Esophagus muscularis mucosa (tissue), 4 donors: ENCODE measurements around the gene GRIK1. TPM values are rescaled to one million over a fixed set of nuclear protein-coding genes. Genes with fewer than 3 reads are reported as not detected.

Experiments used
- DNase-seq: peaks from one replicate; pipeline ENCODE4 v3.0.0-alpha.2; 2017; ENCODE audit errors: extremely low spot score
- H3K27ac ChIP-seq, 4 donors: fragments of 200-600 bp; sonication (generic); replicated peaks in 1 of 4; 1 replicate in 3 of 4; 2 replicates in 1 of 4; pipeline ENCODE4 v1.5.1; 2016 to 2019; ENCODE audit warnings: mild to moderate bottlenecking in 1 of 4
- H3K27me3 ChIP-seq, 4 donors: fragments of 200-600 bp; sonication (generic); one replicate each; pipeline versions ENCODE4 v1.5.1 to v1.6.0; 2016 to 2019
- H3K36me3 ChIP-seq, 4 donors: fragments of 200-600 bp; sonication (generic); one replicate each; pipeline ENCODE4 v1.5.1; 2016 to 2019
- H3K4me1 ChIP-seq, 4 donors: fragments of 200-600 bp; sonication (generic); one replicate each; pipeline ENCODE4 v1.5.1; 2016 to 2019
- H3K4me3 ChIP-seq, 4 donors: fragments of 200-600 bp; sonication (generic); 1 replicate in 2 of 4; 2 replicates in 2 of 4; pipeline ENCODE4 v1.5.1; 2016 to 2019; ENCODE audit warnings: mild to moderate bottlenecking in 4 of 4, moderate library complexity in 1 of 4
- H3K9me3 ChIP-seq, 4 donors: fragments of 200-600 bp; sonication (generic); 1 replicate in 3 of 4; 2 replicates in 1 of 4; pipeline ENCODE4 v1.5.1; 2016 to 2019
- EP300 ChIP-seq: sonication (generic); formaldehyde crosslinking; IDR thresholded peaks from one replicate; pipeline ENCODE4 v1.6.1; 2017; ENCODE audit warnings: antibody characterized with exemption
- POLR2A ChIP-seq: fragments of 450-650 bp; IDR thresholded peaks from one replicate; pipeline ENCODE4 v1.6.1; 2017; ENCODE audit warnings: antibody characterized with exemption, moderate library complexity, mild to moderate bottlenecking, low read depth
- POLR2AphosphoS5 ChIP-seq, 2 donors: sonication (generic); formaldehyde crosslinking; IDR thresholded peaks; one replicate each; pipeline ENCODE4 v1.6.1; 2017; ENCODE audit warnings: antibody characterized with exemption in 2 of 2
- WGBS: methylation state at CpG from one replicate; pipeline ENCODE4 v1.1.5; 2018; 5-methylcytosine and 5-hydroxymethylcytosine counted together
- intact Hi-C: fragments of 100-400 bp; cut with DNase I; formaldehyde crosslinking; loops from one replicate; pipeline ENCODE4 v1.15.1; 2023
- total RNA-seq, 4 donors: library from RNA; depleted of rRNA; stranded (reverse); fragments of >200 nt; gene quantifications; one replicate each; pipeline versions ENCODE4 v1.1.0 to v1.2.1, GENCODE V29; 2016
- TF ChIP-seq, protein P1 (sequence below), 3 experiments: fragments of 200-600 bp in 2 of 3; fragments of 450-650 bp in 1 of 3; sonication (generic) in 2 of 3; IDR thresholded peaks; one replicate each; pipeline ENCODE4 v1.5.1; 2017 to 2019; ENCODE audit warnings: antibody characterized with exemption in 3 of 3, mild to moderate bottlenecking in 2 of 3, moderate library complexity in 1 of 3

Gene GRIK1
- total RNA-seq, 4 donors from 2014 or later: 0.19 to 0.40 (median 0.33) TPM; not detected in 1

DNA sequence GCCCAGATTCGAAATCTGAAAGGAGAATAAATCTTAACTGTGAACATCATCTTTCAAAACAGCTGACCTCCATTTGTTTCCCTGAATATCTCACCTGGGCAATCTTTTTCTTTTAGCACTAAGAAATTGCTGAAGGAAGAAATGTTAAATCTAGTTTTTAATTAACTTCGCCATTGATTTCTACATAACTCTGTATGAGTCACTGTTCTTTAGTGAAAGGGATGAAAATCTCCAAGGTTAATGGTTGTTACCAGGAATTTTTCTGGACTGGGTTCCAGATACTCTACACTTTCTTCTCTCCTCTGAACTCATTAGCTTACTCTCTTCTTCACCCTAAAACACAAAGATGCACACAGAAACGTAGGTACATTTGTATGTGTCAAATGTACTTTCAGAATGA is 405.3 kb downstream of the GRIK1 start:
- no peak overlapping the region for H3K4me3 ChIP-seq
- H3K27ac ChIP-seq: no peak overlapping the region
- DNase-seq: no peak
- no peaks in the 10 kb centered on the region for H3K4me1 ChIP-seq
- no peaks in the 10 kb centered on the region for H3K9me3 ChIP-seq
- TF ChIP-seq, protein P1, sequence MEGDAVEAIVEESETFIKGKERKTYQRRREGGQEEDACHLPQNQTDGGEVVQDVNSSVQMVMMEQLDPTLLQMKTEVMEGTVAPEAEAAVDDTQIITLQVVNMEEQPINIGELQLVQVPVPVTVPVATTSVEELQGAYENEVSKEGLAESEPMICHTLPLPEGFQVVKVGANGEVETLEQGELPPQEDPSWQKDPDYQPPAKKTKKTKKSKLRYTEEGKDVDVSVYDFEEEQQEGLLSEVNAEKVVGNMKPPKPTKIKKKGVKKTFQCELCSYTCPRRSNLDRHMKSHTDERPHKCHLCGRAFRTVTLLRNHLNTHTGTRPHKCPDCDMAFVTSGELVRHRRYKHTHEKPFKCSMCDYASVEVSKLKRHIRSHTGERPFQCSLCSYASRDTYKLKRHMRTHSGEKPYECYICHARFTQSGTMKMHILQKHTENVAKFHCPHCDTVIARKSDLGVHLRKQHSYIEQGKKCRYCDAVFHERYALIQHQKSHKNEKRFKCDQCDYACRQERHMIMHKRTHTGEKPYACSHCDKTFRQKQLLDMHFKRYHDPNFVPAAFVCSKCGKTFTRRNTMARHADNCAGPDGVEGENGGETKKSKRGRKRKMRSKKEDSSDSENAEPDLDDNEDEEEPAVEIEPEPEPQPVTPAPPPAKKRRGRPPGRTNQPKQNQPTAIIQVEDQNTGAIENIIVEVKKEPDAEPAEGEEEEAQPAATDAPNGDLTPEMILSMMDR (IDR thresholded peaks at IDR 0.05): no peak
- no peak for TF ChIP-seq POLR2A
- TF ChIP-seq EP300: no peak
- intact Hi-C loops: no loop called here
- no peaks in the 10 kb centered on the region for H3K36me3 ChIP-seq
- WGBS: 78% methylated on average over 3 of the region's 3 CpGs
- H3K27me3 ChIP-seq: no peaks in the 10 kb centered on the region

- no peaks in the 10 kb centered on the region for H3K27me3 ChIP-seq
- DNase-seq: no peak
- intact Hi-C loops: no loop called here
- no peak overlapping the region for H3K4me3 ChIP-seq
- no peak for TF ChIP-seq EP300
- TF ChIP-seq POLR2A: no peak
- TF ChIP-seq, protein P1 (IDR thresholded peaks at IDR 0.05): no peak
- no peak for TF ChIP-seq POLR2AphosphoS5 (IDR thresholded peaks at IDR 0.05)
- H3K4me1 ChIP-seq: peaks cover 0 to 3% (median 0%) of the 10 kb centered on the region in 4 donors
- peaks cover 0 to 10% (median 2%) of the 10 kb centered on the region in 4 donors for H3K9me3 ChIP-seq
- no peak overlapping the region for H3K27ac ChIP-seq
- H3K36me3 ChIP-seq: no peaks in the 10 kb centered on the region
- WGBS: 95% methylated on average over 4 of the region's 4 CpGs
Measured at GRCh38 chr21:29529139-29529538, 410.7 kb downstream of the GRIK1 start.

GRCh38 chr21:29526545-29526944 is 413.3 kb downstream of the GRIK1 start:
- H3K27me3 ChIP-seq: no peaks in the 10 kb centered on the region
- no peaks in the 10 kb centered on the region for H3K36me3 ChIP-seq
- DNase-seq: no peak
- H3K9me3 ChIP-seq: peaks cover 0 to 10% (median 2%) of the 10 kb centered on the region in 4 donors
- intact Hi-C loops: no loop called here
- TF ChIP-seq POLR2A (no peak), POLR2AphosphoS5 (IDR thresholded peaks at IDR 0.05) (no peak), EP300 (no peak)
- TF ChIP-seq, protein P1 (IDR thresholded peaks at IDR 0.05): no peak
- 100% methylated on average over 2 of the region's 2 CpGs for WGBS
- H3K27ac ChIP-seq: no peak overlapping the region
- H3K4me1 ChIP-seq: peaks cover 0 to 14% (median 4%) of the 10 kb centered on the region in 4 donors
- H3K4me3 ChIP-seq: no peak overlapping the region

- Histone ChIP-seq H3K4me3 (no peak overlapping the region), H3K27ac (peak overlapping the region in 1 of 4 donors; percentile 28), H3K4me1 (peaks cover 0 to 14% (median 4%) of the 10 kb centered on the region in 4 donors), H3K9me3 (peaks cover 0 to 10% (median 2%) of the 10 kb centered on the region in 4 donors), H3K27me3 (no peaks in the 10 kb centered on the region), H3K36me3 (no peaks in the 10 kb centered on the region)
- intact Hi-C loops: no loop called here
- 52% methylated on average over 1 of the region's 1 CpG for WGBS
- TF ChIP-seq POLR2A: no peak
- TF ChIP-seq, protein P1 (IDR thresholded peaks at IDR 0.05): no peak
- TF ChIP-seq EP300: no peak
- TF ChIP-seq POLR2AphosphoS5 (IDR thresholded peaks at IDR 0.05): no peak
- no peak for DNase-seq
Measured at GRCh38 chr21:29524055-29524454, 415.7 kb downstream of the GRIK1 start.

- peaks cover 0 to 10% (median 2%) of the 10 kb centered on the region in 4 donors for H3K9me3 ChIP-seq
- intact Hi-C loops: no loop called here
- no peak for DNase-seq
- TF ChIP-seq, protein P1 (IDR thresholded peaks at IDR 0.05): no peak
- TF ChIP-seq POLR2A (no peak), POLR2AphosphoS5 (IDR thresholded peaks at IDR 0.05) (peak in 1 of 2 donors; percentile 12), EP300 (no peak)
- no peaks in the 10 kb centered on the region for H3K27me3 ChIP-seq
- H3K4me3 ChIP-seq: no peak overlapping the region
- peaks cover 0 to 14% (median 4%) of the 10 kb centered on the region in 4 donors for H3K4me1 ChIP-seq
- 32% methylated on average over 1 of the region's 1 CpG for WGBS
- H3K36me3 ChIP-seq: no peaks in the 10 kb centered on the region
- no peak overlapping the region for H3K27ac ChIP-seq
Measured at GRCh38 chr21:29523646-29524045, 416.1 kb downstream of the GRIK1 start.
